ENCODE results near the gene MRPS23. TPM values are rescaled to one million over a fixed set of nuclear protein-coding genes. Genes with fewer than 3 reads are reported as not detected.
A peak's percentile ranks its signal among the peaks of the same experiment; 100 is the strongest.

The MRPS23 gene
- total RNA-seq, 1 donor from 2014 or later: 16.4 TPM

DNA sequence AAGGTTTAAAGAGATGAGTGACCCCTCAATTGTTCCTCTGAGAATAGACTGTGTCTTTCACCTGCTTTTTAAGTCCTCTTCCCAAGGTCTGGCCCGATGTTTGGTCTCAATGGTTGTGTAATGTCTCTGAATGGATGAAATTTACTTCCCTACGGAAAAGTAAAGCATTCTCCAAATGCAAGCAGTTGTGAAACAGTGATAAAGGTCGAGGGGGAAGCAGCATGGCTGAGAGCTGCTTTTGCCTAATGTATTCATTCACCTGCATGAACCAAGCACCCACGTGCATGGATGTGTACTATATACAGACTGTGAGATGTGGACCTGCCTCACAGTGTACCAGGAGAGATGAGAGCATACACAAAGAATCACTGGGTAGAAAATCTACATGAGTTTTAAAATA lies 11.4 kb downstream of the MRPS23 start:
- Mint-ChIP-seq H3K9me3 (no peaks in the 10 kb centered on the region), H3K27ac (no peak overlapping the region), H3K36me3 (peaks cover 22% of the 10 kb centered on the region), H3K27me3 (ENCODE audit: insufficient read depth, low read depth) (peaks cover 3% of the 10 kb centered on the region), H3K4me3 (no peak overlapping the region), H3K4me1 (peaks cover 11% of the 10 kb centered on the region)
- DNase-seq (ENCODE audit: low spot score): no peak
- no peak overlapping the region for H2AFZ ChIP-seq (replicated peaks)
- no peak for TF ChIP-seq EZH2 (IDR thresholded peaks at IDR 0.05)
- TF ChIP-seq, protein P1, sequence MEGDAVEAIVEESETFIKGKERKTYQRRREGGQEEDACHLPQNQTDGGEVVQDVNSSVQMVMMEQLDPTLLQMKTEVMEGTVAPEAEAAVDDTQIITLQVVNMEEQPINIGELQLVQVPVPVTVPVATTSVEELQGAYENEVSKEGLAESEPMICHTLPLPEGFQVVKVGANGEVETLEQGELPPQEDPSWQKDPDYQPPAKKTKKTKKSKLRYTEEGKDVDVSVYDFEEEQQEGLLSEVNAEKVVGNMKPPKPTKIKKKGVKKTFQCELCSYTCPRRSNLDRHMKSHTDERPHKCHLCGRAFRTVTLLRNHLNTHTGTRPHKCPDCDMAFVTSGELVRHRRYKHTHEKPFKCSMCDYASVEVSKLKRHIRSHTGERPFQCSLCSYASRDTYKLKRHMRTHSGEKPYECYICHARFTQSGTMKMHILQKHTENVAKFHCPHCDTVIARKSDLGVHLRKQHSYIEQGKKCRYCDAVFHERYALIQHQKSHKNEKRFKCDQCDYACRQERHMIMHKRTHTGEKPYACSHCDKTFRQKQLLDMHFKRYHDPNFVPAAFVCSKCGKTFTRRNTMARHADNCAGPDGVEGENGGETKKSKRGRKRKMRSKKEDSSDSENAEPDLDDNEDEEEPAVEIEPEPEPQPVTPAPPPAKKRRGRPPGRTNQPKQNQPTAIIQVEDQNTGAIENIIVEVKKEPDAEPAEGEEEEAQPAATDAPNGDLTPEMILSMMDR (IDR thresholded peaks at IDR 0.05): no peak
- TF ChIP-seq EZH2phosphoT487 (IDR thresholded peaks at IDR 0.05): no peak
- no peak overlapping the region for H3K4me2 ChIP-seq
- H3K9ac ChIP-seq: no peak overlapping the region
- H3F3A ChIP-seq (ENCODE audit: low read depth): peaks cover 13% of the 10 kb centered on the region
- H4K20me1 ChIP-seq (ENCODE audit: low read depth): peaks cover 12% of the 10 kb centered on the region
- no peak overlapping the region for H3K27ac ChIP-seq
- H3K27me3 ChIP-seq: no peaks in the 10 kb centered on the region
- H3K4me3 ChIP-seq: no peak overlapping the region
- H3K9me3 ChIP-seq (ENCODE audit: low read depth): no peaks in the 10 kb centered on the region
- no peaks in the 10 kb centered on the region for H3K79me2 ChIP-seq (ENCODE audit: low read depth)
- no peaks in the 10 kb centered on the region for H3K36me3 ChIP-seq
- H3K4me1 ChIP-seq: no peaks in the 10 kb centered on the region

DNA sequence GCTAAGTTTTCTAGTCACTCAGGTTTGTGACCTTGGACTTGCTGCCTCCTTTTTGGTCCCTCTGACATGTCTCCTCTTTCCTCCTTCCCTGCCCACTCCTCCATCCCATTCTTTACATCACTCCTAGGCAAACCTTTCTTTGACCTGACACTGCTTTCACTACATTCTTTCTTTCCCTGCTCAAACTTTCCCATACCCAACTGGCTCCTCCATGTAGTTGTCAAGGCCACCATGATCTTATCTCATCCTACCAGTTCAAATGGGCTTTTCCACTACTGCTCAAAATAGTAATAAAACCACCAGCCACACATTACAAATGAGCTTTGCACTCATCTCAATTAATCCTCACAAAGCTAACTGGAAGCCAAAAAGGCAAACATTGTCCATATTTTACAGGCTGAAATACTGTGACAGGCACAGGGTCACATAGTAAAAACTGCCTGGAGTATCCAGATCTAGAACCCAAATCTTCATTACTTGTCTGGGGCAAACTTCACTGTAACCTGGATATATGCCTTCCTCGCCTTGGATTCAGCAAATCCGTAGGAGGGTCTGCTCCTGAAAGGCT lies 14.4 kb downstream of the MRPS23 start:
- Mint-ChIP-seq H3K4me3 (no peak overlapping the region), H3K36me3 (peaks cover 16% of the 10 kb centered on the region), H3K9me3 (no peaks in the 10 kb centered on the region), H3K27me3 (ENCODE audit: insufficient read depth, low read depth) (no peaks in the 10 kb centered on the region), H3K27ac (no peak overlapping the region), H3K4me1 (peaks cover 16% of the 10 kb centered on the region)
- TF ChIP-seq, protein P1 (IDR thresholded peaks at IDR 0.05): no peak
- TF ChIP-seq EZH2 (IDR thresholded peaks at IDR 0.05): no peak
- TF ChIP-seq EZH2phosphoT487 (IDR thresholded peaks at IDR 0.05): no peak
- Histone ChIP-seq H4K20me1 (ENCODE audit: low read depth) (no peaks in the 10 kb centered on the region), H3K9ac (no peak overlapping the region), H3K79me2 (ENCODE audit: low read depth) (no peaks in the 10 kb centered on the region), H3K4me3 (no peak overlapping the region), H3K4me1 (peaks cover 12% of the 10 kb centered on the region), H3K27me3 (no peaks in the 10 kb centered on the region), H3F3A (ENCODE audit: low read depth) (peaks cover 34% of the 10 kb centered on the region), H3K27ac (no peak overlapping the region), H3K4me2 (no peak overlapping the region), H2AFZ (replicated peaks) (no peak overlapping the region), H3K9me3 (ENCODE audit: low read depth) (no peaks in the 10 kb centered on the region), H3K36me3 (no peaks in the 10 kb centered on the region)
- no peak for DNase-seq (ENCODE audit: low spot score)

DNA sequence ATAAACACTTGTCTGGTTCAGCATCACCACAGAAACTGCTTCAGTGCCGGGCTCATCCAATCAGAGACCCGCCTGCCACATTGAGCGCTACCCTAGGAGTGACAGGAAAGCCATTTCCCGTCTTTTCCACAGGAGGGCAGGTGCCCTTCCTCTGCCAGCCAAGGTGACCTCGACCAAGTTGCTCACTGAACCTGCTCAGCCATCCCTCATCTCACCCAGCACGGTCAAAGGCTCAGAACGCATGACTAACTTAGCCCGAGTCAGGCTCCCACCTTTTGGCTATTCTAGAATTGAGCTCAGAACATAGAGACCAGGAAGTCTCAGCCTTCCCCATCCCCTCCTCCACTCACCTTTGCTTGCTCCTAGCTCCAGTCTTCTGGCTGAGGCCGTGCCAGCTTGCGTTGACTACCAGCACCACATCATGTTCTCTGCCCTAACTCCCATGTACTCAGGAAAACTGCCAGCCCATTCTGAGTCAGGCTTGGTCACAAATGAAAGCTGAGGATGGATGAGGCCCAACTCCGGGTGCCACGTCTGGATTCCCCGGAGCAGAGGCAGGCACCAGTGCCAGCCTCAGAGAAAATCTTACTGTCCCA lies 15.6 kb downstream of the MRPS23 start:
- H3K4me2 ChIP-seq: no peak overlapping the region
- no peaks in the 10 kb centered on the region for H3K79me2 ChIP-seq (ENCODE audit: low read depth)
- TF ChIP-seq EZH2 (IDR thresholded peaks at IDR 0.05): no peak
- no peak for TF ChIP-seq EZH2phosphoT487 (IDR thresholded peaks at IDR 0.05)
- TF ChIP-seq, protein P1 (IDR thresholded peaks at IDR 0.05): peak; percentile 14
- no peak overlapping the region for H3K27ac ChIP-seq
- H3F3A ChIP-seq (ENCODE audit: low read depth): peaks cover 34% of the 10 kb centered on the region
- no peak overlapping the region for H3K27ac Mint-ChIP-seq
- no peaks in the 10 kb centered on the region for H3K9me3 Mint-ChIP-seq
- H3K27me3 ChIP-seq: no peaks in the 10 kb centered on the region
- peak; percentile 51 for DNase-seq (ENCODE audit: low spot score)
- no peak overlapping the region for H3K9ac ChIP-seq
- H3K27me3 Mint-ChIP-seq (ENCODE audit: insufficient read depth, low read depth): no peaks in the 10 kb centered on the region
- H3K4me1 Mint-ChIP-seq: peaks cover 16% of the 10 kb centered on the region
- H2AFZ ChIP-seq (replicated peaks): no peak overlapping the region
- no peaks in the 10 kb centered on the region for H4K20me1 ChIP-seq (ENCODE audit: low read depth)
- H3K4me3 Mint-ChIP-seq: no peak overlapping the region
- H3K4me1 ChIP-seq: peaks cover 12% of the 10 kb centered on the region
- H3K36me3 Mint-ChIP-seq: peaks cover 13% of the 10 kb centered on the region
- H3K9me3 ChIP-seq (ENCODE audit: low read depth): no peaks in the 10 kb centered on the region
- H3K36me3 ChIP-seq: no peaks in the 10 kb centered on the region
- H3K4me3 ChIP-seq: no peak overlapping the region

Measured in neural progenitor cell (in vitro differentiated cells).